Measurements from ENCODE around the gene TDRD5. TPM values are rescaled to one million over a fixed set of nuclear protein-coding genes. Genes with fewer than 3 reads are reported as not detected.

The TDRD5 gene
- total RNA-seq, 1 donor from 2014 or later: 0.09 TPM

DNA sequence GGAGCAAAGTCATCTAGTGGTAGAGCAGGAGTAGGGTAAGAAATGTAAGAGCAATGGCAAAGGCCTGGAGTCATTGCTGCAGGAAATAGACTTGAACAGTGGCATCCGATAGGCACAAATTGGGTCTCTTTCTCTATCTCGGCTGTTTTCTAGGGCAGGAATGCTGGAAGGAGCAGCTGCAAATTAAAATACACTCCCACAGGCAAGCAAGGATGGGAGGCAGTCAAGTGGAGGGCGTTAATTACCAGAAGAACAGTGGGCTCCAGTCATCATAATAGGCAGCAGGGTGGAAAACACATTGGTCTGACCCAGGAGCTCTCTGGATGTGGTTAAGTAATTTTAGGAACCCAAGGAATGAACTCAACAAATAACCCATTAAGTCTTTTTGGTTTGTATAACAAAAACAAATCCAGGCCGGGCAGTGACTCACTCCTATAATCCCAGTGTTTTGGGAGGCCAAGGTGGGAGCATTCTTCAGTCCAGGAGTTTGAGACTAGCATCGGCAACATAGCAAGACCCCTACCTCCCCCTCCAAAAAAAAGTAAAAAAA is 7.8 kb upstream of the TDRD5 start:
- Histone ChIP-seq H3K36me3 (no peaks in the 10 kb centered on the region), H3K9ac (no peak overlapping the region), H3K4me1 (peaks cover 11% of the 10 kb centered on the region), H3K27me3 (peaks cover 29% of the 10 kb centered on the region), H3F3A (ENCODE audit: low read depth) (no peaks in the 10 kb centered on the region), H3K4me2 (no peak overlapping the region), H3K4me3 (no peak overlapping the region), H4K20me1 (ENCODE audit: low read depth) (no peaks in the 10 kb centered on the region), H3K27ac (no peak overlapping the region), H3K79me2 (ENCODE audit: low read depth) (no peaks in the 10 kb centered on the region), H3K9me3 (ENCODE audit: low read depth) (no peaks in the 10 kb centered on the region), H2AFZ (replicated peaks) (no peak overlapping the region)
- peaks cover 12% of the 10 kb centered on the region for H3K27me3 Mint-ChIP-seq (ENCODE audit: insufficient read depth, low read depth)
- no peak overlapping the region for H3K4me3 Mint-ChIP-seq
- no peaks in the 10 kb centered on the region for H3K9me3 Mint-ChIP-seq
- TF ChIP-seq EZH2 (IDR thresholded peaks at IDR 0.05) (no peak), EZH2phosphoT487 (IDR thresholded peaks at IDR 0.05) (no peak)
- TF ChIP-seq, protein P1, sequence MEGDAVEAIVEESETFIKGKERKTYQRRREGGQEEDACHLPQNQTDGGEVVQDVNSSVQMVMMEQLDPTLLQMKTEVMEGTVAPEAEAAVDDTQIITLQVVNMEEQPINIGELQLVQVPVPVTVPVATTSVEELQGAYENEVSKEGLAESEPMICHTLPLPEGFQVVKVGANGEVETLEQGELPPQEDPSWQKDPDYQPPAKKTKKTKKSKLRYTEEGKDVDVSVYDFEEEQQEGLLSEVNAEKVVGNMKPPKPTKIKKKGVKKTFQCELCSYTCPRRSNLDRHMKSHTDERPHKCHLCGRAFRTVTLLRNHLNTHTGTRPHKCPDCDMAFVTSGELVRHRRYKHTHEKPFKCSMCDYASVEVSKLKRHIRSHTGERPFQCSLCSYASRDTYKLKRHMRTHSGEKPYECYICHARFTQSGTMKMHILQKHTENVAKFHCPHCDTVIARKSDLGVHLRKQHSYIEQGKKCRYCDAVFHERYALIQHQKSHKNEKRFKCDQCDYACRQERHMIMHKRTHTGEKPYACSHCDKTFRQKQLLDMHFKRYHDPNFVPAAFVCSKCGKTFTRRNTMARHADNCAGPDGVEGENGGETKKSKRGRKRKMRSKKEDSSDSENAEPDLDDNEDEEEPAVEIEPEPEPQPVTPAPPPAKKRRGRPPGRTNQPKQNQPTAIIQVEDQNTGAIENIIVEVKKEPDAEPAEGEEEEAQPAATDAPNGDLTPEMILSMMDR (IDR thresholded peaks at IDR 0.05): no peak
- no peak for DNase-seq (ENCODE audit: low spot score)
- H3K27ac Mint-ChIP-seq: no peak overlapping the region
- H3K4me1 Mint-ChIP-seq: peaks cover 5% of the 10 kb centered on the region
- no peaks in the 10 kb centered on the region for H3K36me3 Mint-ChIP-seq

DNA sequence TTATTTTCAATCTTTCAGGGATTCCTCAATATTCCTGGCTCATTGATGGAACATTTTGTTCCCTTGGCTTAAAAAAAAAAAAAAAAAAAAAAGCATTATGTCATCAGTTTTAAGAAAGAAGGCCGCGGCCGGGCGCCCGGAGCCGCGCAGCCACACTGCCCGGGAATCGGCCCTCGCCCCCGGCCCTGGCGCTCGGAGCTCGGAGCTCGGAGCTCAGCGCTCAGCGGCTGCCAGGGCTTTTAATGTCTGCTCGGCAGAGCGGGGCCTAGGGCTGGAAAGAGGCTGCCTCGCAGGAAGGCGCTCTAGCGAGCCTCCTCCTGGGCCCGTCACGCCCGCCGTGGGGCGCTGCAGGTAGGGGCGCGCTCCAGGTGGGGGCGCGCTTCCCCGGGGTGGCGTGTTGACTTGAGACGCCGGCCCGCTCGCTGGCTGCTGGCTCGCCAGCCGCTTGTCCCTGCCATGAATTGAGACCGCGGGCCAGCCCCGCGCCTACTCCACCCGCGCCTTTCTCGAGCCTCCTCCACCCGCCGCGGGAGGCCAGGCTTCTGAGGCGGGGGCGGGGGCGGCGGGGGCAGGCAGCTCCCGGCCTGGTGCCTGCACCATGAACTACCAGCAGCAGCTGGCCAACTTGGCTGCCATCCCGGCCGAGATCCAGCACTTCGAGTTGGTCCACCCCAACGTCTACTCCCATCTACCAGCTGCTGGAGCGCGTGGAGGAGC is 5.4 kb upstream of the TDRD5 start:
- Histone ChIP-seq H3K4me3 (peak overlapping the region; percentile 44), H2AFZ (replicated peaks) (peak overlapping the region; percentile 95)

DNA sequence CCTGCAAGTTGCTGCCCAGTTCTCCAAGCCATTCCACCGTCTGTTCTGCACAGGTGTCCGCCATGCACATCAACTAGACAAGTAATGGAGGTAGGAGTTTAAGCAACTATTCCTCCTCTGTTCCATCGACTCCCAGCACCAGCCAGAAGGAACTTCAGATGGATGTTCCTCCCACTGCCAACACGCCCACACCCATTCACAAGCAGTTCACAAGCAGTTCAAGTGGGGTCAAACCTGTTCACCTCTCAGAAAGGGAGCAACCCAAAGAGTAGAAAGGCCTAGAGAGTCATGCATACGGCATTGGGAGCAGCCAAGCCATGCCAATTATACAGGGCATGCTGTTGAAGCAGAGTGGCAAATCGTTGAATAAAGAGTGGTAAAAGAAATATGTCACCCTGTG is 4.3 kb upstream of the TDRD5 start:
- Histone ChIP-seq H3K4me2 (no peak overlapping the region), H3K9ac (no peak overlapping the region), H3K9me3 (ENCODE audit: low read depth) (no peaks in the 10 kb centered on the region), H4K20me1 (ENCODE audit: low read depth) (no peaks in the 10 kb centered on the region), H3K27ac (no peak overlapping the region), H3F3A (ENCODE audit: low read depth) (no peaks in the 10 kb centered on the region), H3K4me3 (no peak overlapping the region), H3K36me3 (no peaks in the 10 kb centered on the region), H3K27me3 (peaks cover 40% of the 10 kb centered on the region), H3K79me2 (ENCODE audit: low read depth) (no peaks in the 10 kb centered on the region), H3K4me1 (peaks cover 11% of the 10 kb centered on the region), H2AFZ (replicated peaks) (no peak overlapping the region)
- TF ChIP-seq, protein P1 (IDR thresholded peaks at IDR 0.05): no peak
- peaks cover 5% of the 10 kb centered on the region for H3K4me1 Mint-ChIP-seq
- no peak overlapping the region for H3K27ac Mint-ChIP-seq
- no peak for DNase-seq (ENCODE audit: low spot score)
- H3K27me3 Mint-ChIP-seq (ENCODE audit: insufficient read depth, low read depth): peaks cover 10% of the 10 kb centered on the region
- H3K4me3 Mint-ChIP-seq: no peak overlapping the region
- no peaks in the 10 kb centered on the region for H3K9me3 Mint-ChIP-seq
- no peaks in the 10 kb centered on the region for H3K36me3 Mint-ChIP-seq

More for the DNA sequence above, 5.4 kb upstream of the TDRD5 start:
- H3K9me3 ChIP-seq (ENCODE audit: low read depth): no peaks in the 10 kb centered on the region
- H3K79me2 ChIP-seq (ENCODE audit: low read depth): no peaks in the 10 kb centered on the region
- no peaks in the 10 kb centered on the region for H4K20me1 ChIP-seq (ENCODE audit: low read depth)
- H3K27ac ChIP-seq: no peak overlapping the region
- H3K4me1 Mint-ChIP-seq: peaks cover 5% of the 10 kb centered on the region
- H3K4me3 Mint-ChIP-seq: peak overlapping the region; percentile 21
- H3K27ac Mint-ChIP-seq: no peak overlapping the region
- DNase-seq (ENCODE audit: low spot score): peak; percentile 85
- H3K36me3 ChIP-seq: no peaks in the 10 kb centered on the region
- H3K27me3 ChIP-seq: peaks cover 36% of the 10 kb centered on the region
- H3K9me3 Mint-ChIP-seq: no peaks in the 10 kb centered on the region
- peak overlapping the region; percentile 73 for H3K4me2 ChIP-seq
- H3F3A ChIP-seq (ENCODE audit: low read depth): no peaks in the 10 kb centered on the region
- peaks cover 11% of the 10 kb centered on the region for H3K4me1 ChIP-seq
- TF ChIP-seq, protein P1 (IDR thresholded peaks at IDR 0.05): peak; percentile 73
- TF ChIP-seq EZH2 (IDR thresholded peaks at IDR 0.05) (peak; percentile 54), EZH2phosphoT487 (IDR thresholded peaks at IDR 0.05) (no peak)
- H3K36me3 Mint-ChIP-seq: no peaks in the 10 kb centered on the region
- peaks cover 10% of the 10 kb centered on the region for H3K27me3 Mint-ChIP-seq (ENCODE audit: insufficient read depth, low read depth)
- H3K9ac ChIP-seq: no peak overlapping the region

Data from neural progenitor cell (in vitro differentiated cells).